ENCODE measurements around the gene KIAA1328.

The KIAA1328 gene

GRCh38 chr18:37188016-37188791, 359.3 kb downstream of the KIAA1328 start:
- TF ChIP-seq CTCF (IDR thresholded peaks at IDR 0.05; ENCODE audit: low read depth, low read length): no peak
- H3K4me3 ChIP-seq (ENCODE audit: low read depth, low read length): no peak overlapping the region

- TF ChIP-seq CTCF (IDR thresholded peaks at IDR 0.05; ENCODE audit: low read depth, low read length): no peak
- H3K4me3 ChIP-seq (ENCODE audit: low read depth, low read length): no peak overlapping the region
These were observed 370.8 kb downstream of the KIAA1328 start for GRCh38 chr18:37199741-37200140.

GRCh38 chr18:37207343-37207742, 378.4 kb downstream of the KIAA1328 start:
- no peak overlapping the region for H3K4me3 ChIP-seq (ENCODE audit: low read depth, low read length)
- no peak for TF ChIP-seq CTCF (IDR thresholded peaks at IDR 0.05; ENCODE audit: low read depth, low read length)

GRCh38 chr18:37210781-37211180, 381.9 kb downstream of the KIAA1328 start:
- no peak for TF ChIP-seq CTCF (IDR thresholded peaks at IDR 0.05; ENCODE audit: low read depth, low read length)
- H3K4me3 ChIP-seq (ENCODE audit: low read depth, low read length): no peak overlapping the region

- no peak for TF ChIP-seq CTCF (IDR thresholded peaks at IDR 0.05; ENCODE audit: low read depth, low read length)
- no peak overlapping the region for H3K4me3 ChIP-seq (ENCODE audit: low read depth, low read length)
These were observed 389.2 kb downstream of the KIAA1328 start for GRCh38 chr18:37218022-37218590.

GRCh38 chr18:37219257-37219656, 390.3 kb downstream of the KIAA1328 start:
- TF ChIP-seq CTCF (IDR thresholded peaks at IDR 0.05; ENCODE audit: low read depth, low read length): no peak

GRCh38 chr18:37222354-37222998, 393.5 kb downstream of the KIAA1328 start:
- no peak overlapping the region for H3K4me3 ChIP-seq (ENCODE audit: low read depth, low read length)
- TF ChIP-seq CTCF (IDR thresholded peaks at IDR 0.05; ENCODE audit: low read depth, low read length): no peak

More at GRCh38 chr18:37219257-37219656, 390.3 kb downstream of the KIAA1328 start:
- no peak overlapping the region for H3K4me3 ChIP-seq (ENCODE audit: low read depth, low read length)

Measured in WI38 (cell line).